HUES48 (cell line): ENCODE measurements around the gene MYOG.

Experiments
- H3K27ac ChIP-seq: one replicate; pipeline ENCODE4 v1.7.0; 2013; ENCODE audit warnings: low read depth, low read length, inconsistent platforms
- H3K27me3 ChIP-seq: 2 replicates; pipeline ENCODE4 v1.6.1; 2013; ENCODE audit warnings: mild to moderate bottlenecking, low read length; ENCODE audit not compliant: control insufficient read depth, insufficient read depth
- H3K36me3 ChIP-seq: 2 replicates; pipeline ENCODE4 v1.6.1; 2013; ENCODE audit warnings: low read length; ENCODE audit not compliant: control insufficient read depth, insufficient read depth
- H3K4me1 ChIP-seq: 2 replicates; pipeline ENCODE4 v1.6.1; 2013; ENCODE audit warnings: mild to moderate bottlenecking, low read length; ENCODE audit not compliant: control insufficient read depth, insufficient read depth
- H3K4me3 ChIP-seq: 2 replicates; pipeline ENCODE4 v1.5.1; 2013; ENCODE audit warnings: mild to moderate bottlenecking, low read depth, low read length
- H3K9ac ChIP-seq: 2 replicates; pipeline ENCODE4 v1.6.1; 2013; ENCODE audit warnings: mild to moderate bottlenecking, low read depth, low read length, moderate library complexity
- H3K9me3 ChIP-seq: 2 replicates; pipeline ENCODE4 v1.6.1; 2013; ENCODE audit warnings: low read length; ENCODE audit not compliant: control insufficient read depth, insufficient read depth

MYOG gene

DNA sequence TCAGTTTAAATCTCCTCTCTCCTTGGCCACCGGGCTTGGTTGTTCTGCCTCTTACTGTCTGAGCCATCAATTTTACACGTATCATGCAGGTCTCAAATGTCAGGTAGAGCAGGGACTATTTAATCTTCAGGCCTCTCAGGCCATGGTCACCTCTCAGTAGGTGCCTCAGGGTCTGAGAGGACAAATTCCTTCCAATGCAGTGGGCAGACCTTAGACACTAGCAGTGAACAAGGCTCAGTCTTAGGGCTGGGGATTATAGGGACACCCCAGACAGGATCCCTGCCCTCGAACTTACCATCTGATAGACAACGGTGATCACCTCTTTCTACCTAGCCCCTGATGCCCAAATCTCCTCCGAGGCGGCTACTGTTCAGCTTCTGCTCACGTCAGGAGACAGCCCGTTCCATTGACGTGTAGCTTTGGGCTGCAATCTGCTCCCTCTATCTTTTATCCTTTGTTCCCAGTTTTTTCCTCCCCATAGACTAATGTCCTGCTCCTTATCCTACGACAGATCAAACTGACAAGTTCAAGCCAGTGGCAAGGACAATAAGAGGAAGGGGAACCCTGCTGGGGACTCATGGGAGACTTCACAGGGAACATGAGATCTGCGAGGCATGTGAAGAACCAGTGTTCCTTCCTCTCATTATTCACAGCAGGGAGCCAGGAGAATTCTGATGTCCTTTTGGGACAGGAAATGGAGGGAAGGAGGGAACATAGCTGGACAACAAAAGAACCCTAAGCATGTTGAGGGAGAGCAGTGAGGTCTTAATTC lies 1.4 kb upstream of the MYOG start:
- no peaks in the 10 kb centered on the region for H3K36me3 ChIP-seq
- H3K9ac ChIP-seq, result no peak overlapping the region
- no peak overlapping the region for H3K27ac ChIP-seq
- no peaks in the 10 kb centered on the region for H3K9me3 ChIP-seq
- no peak overlapping the region for H3K4me3 ChIP-seq
- H3K4me1 ChIP-seq, result peaks cover 11% of the 10 kb centered on the region
- H3K27me3 ChIP-seq, result no peaks in the 10 kb centered on the region

- no peaks in the 10 kb centered on the region for H3K9me3 ChIP-seq
- no peaks in the 10 kb centered on the region for H3K36me3 ChIP-seq
- H3K4me1 ChIP-seq, result peaks cover 19% of the 10 kb centered on the region
- H3K27ac ChIP-seq, result no peak overlapping the region
- no peak overlapping the region for H3K9ac ChIP-seq
- no peaks in the 10 kb centered on the region; the same call in 1 of the 2 replicates for H3K27me3 ChIP-seq
- no peak overlapping the region for H3K4me3 ChIP-seq
Measured at GRCh38 chr1:203084588-203085527, 954 bp downstream of the MYOG start.

GRCh38 chr1:203083463-203083921 lies 2.3 kb downstream of the MYOG start:
- no peaks in the 10 kb centered on the region for H3K9me3 ChIP-seq
- peaks cover under 1% of the 10 kb centered on the region; the same call in 1 of the 2 replicates for H3K27me3 ChIP-seq
- H3K9ac ChIP-seq, result no peak overlapping the region
- no peaks in the 10 kb centered on the region for H3K36me3 ChIP-seq
- no peak overlapping the region for H3K27ac ChIP-seq
- H3K4me1 ChIP-seq, result peaks cover 19% of the 10 kb centered on the region
- no peak overlapping the region for H3K4me3 ChIP-seq

DNA sequence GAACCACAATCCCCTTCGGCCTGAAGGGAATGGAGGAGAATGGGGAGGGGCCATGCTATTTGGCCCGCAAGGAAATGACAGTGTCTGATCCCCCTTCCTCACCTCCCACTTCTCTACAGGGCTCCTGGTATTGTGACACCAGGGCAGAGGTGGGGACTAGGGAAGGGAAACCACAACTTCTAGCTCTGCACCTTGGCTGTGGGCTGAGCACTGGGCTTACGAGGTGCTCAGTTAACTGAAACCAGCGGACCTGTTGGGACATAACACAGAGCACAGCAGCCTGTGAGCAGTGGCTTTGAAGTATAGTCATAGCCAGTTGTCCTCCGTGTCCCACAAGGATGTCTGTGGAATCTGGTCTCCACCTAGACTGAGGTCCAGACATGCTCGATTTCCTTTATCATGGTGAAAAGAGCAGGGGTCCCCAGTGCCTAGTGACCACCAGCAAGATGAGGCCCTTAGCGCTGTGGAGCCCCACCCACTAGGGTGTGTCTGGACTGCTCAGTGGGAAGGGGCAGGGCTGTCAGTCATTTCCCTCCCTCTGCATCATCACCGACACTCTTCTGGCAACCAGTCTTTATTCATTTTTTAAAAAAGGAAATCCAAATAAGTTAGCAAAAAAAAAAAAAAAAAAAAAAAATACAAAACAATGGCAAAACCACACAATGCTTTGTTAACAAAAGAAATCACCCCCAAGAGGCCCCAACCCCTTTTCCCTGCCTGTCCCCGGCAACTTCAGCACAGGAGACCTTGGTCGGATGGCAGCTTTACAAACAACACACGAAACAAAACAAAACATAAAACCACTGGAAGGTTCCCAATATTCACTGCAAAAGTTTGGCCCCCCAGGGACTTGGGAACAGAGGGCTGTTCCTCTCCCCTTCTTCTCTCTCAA lies 3.0 kb downstream of the MYOG start:
- H3K9ac ChIP-seq, result no peak overlapping the region
- H3K27ac ChIP-seq, result no peak overlapping the region
- no peaks in the 10 kb centered on the region for H3K36me3 ChIP-seq

DNA sequence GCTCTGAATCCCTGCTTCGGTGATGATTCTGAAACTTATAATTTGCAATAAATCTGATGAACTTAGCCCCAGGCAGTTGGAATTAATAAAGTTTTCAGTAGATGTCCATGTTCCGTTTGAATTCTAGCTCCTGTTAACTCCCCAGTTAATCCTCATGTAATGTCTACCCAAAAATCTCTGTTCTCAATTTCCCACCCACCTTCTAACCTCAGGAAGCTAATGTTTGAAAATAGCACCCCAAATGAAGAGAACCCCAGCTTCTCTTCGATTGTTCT lies 3.6 kb downstream of the MYOG start:
- Histone ChIP-seq H3K9me3 (no peaks in the 10 kb centered on the region), H3K9ac (no peak overlapping the region), H3K4me3 (no peak overlapping the region), H3K27me3 (peaks cover 11% of the 10 kb centered on the region), H3K27ac (no peak overlapping the region), H3K36me3 (no peaks in the 10 kb centered on the region), H3K4me1 (peaks cover 19% of the 10 kb centered on the region)

More for the DNA sequence above, 3.0 kb downstream of the MYOG start:
- H3K4me3 ChIP-seq, result no peak overlapping the region
- H3K27me3 ChIP-seq, result peaks cover 4% of the 10 kb centered on the region; the same call in 1 of the 2 replicates
- H3K4me1 ChIP-seq, result peaks cover 19% of the 10 kb centered on the region
- no peaks in the 10 kb centered on the region for H3K9me3 ChIP-seq

DNA sequence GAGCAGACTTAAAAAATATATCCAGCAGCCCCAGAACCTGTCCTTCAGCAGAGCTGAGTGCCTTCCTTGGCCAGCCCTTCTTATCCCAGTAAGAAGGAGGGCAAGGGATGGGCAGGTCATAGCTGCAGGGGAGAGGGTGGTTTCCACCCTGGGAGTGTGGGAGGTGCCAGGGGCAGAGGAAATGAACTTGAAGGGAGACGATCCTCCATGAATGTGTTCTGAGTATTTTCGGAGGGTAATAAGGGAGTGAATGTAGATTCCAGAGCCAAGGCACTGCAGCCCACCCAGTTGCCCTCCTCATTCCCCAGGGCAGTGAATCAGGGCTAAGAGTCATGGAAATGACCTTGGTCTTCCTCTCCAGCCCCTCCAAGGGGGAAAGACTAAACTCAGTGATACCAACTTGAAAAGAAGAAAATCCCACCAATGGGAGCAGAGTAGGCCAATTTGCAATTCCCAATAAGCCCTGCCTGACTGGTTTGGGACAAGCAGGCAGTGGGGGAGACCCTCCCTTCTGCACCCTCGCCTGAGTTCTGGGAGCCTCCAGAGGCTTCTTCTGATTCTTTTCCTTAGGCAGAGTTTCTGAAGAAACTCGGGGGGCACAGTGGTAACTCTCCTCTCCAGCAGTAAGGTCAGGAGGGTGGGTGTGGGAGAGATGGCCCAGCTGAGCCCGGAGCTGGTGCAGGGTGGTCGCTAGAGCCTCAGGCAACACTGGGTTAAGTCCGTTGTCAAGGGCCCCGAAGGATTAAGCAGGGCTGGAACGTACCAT lies 4.2 kb downstream of the MYOG start:
- Histone ChIP-seq H3K4me3 (no peak overlapping the region), H3K9ac (no peak overlapping the region), H3K27me3 (peaks cover 16% of the 10 kb centered on the region), H3K27ac (no peak overlapping the region), H3K9me3 (no peaks in the 10 kb centered on the region), H3K36me3 (no peaks in the 10 kb centered on the region), H3K4me1 (peaks cover 19% of the 10 kb centered on the region)

DNA sequence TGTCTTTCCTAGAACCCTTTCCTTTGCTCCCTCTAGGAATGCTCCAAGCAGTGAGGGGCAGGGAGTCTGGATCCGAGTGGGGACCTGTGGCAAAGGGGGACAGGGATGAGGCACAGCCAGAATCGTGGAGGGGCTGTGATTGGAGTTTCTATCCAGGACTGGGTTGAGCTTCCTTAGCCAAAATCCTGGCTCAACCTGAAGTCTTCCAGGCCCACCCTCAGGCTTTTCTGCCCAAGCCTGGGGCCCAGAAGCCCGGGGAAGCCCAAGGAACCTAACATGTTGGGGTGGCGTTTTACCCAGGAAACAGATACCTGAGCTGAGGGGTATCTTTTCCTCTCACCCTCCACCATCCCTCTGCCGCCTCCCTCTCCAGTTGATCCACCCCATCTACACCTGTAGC lies 5.4 kb downstream of the MYOG start:
- peaks cover 28% of the 10 kb centered on the region for H3K27me3 ChIP-seq
- H3K4me1 ChIP-seq, result peaks cover 21% of the 10 kb centered on the region
- H3K27ac ChIP-seq, result no peak overlapping the region
- H3K36me3 ChIP-seq, result no peaks in the 10 kb centered on the region
- no peak overlapping the region for H3K4me3 ChIP-seq
- H3K9ac ChIP-seq, result no peak overlapping the region
- no peaks in the 10 kb centered on the region for H3K9me3 ChIP-seq

- Histone ChIP-seq H3K9ac (no peak overlapping the region), H3K27ac (no peak overlapping the region), H3K9me3 (no peaks in the 10 kb centered on the region), H3K36me3 (no peaks in the 10 kb centered on the region), H3K4me1 (peaks cover 16% of the 10 kb centered on the region), H3K4me3 (no peak overlapping the region), H3K27me3 (peaks cover 48% of the 10 kb centered on the region)
Measured at GRCh38 chr1:203078478-203078877, 7.3 kb downstream of the MYOG start.

DNA sequence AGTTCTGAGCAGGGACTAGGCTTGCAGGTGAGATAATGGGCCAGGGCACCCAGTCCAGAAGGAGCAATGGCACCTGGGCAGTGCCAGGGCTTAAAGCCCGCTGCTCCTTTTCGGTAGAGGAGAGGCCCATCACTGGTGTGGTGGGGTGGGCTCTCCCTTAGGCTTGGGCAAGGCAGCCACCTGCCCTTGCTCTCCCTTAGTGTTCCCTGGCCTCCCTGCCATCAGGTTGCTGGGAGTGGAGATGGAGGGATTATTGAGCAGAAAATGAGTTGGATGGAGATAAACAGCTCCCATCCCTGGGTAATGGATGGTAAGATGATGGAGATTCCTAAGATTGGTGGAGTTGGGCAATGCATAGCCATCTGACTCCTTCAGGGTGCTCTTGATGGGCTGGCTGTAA lies 7.9 kb downstream of the MYOG start:
- Histone ChIP-seq H3K9ac (no peak overlapping the region), H3K27me3 (peaks cover 52% of the 10 kb centered on the region), H3K36me3 (no peaks in the 10 kb centered on the region), H3K9me3 (no peaks in the 10 kb centered on the region), H3K27ac (no peak overlapping the region), H3K4me1 (peaks cover 16% of the 10 kb centered on the region), H3K4me3 (no peak overlapping the region)

DNA sequence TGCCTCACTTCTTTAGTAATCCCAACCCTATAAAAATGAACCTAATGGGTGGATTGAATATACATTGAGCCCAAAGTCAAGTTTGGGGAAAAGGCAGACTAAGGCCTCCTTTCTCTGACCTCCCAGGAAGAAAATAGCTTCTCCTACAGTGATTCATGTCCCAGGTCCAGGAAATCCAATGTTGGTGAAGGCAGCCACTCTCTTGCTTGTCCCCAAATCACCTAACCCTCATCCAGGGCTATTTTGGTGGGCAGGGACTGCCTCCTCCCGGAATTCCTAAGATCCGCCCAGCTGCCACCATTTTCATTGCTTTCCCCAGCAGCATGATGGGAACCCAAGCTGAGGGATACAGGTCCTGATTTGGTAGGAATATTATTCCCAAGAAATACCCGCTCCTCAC lies 8.4 kb downstream of the MYOG start:
- Histone ChIP-seq H3K4me1 (peaks cover 12% of the 10 kb centered on the region), H3K36me3 (no peaks in the 10 kb centered on the region), H3K27me3 (peaks cover 52% of the 10 kb centered on the region), H3K27ac (no peak overlapping the region), H3K9me3 (no peaks in the 10 kb centered on the region), H3K9ac (no peak overlapping the region), H3K4me3 (no peak overlapping the region)
